Brain pericyte (primary cell): ENCODE results near the gene CWC22.
"Not testable (repeated sequence)": the region's sequence is repeated elsewhere in the genome, so short reads cannot be mapped to it uniquely, and the experiment has no call there.

Experiments used
- DNase-seq: peaks from one replicate; pipeline ENCODE4 v3.0.0-alpha.2; 2012; ENCODE audit warnings: low read depth, low spot score

CWC22 gene

DNA sequence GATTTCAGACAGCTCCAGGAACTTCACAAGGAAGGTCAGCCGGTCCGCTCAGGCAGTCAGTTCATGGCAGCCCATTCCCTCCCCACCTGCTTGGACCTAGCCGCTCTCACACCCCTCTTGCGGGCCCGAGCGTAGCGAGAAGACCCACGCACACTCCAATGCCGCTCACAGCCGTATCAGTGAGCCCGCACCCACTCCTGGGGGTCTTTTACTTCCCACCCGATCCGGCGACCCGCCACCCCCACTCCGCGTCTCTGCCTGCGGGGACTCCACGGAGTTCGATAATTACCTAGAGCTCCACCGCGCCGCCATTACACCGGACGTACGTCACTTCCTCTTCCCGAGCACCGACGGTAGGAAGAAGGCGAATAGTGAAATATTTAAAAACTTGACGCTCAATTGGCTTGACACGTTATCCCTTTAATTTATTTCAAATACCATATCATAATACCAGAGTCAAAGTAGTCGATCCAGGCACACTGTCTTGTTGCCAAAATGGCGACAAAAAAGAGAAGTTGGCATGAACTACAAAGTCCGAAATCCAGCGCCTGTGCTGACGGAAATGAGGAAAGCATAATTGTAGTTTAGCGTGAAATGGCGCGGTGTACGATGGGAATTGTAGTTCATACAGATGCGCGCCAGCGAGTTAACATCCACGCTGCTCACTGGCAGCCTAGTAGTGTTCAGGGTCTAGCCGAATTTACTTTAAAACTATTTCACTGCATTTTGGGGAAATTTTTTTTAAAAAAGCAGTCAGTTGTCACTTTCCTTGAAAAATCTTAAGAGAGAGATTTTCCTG lies at the start of gene CWC22:
TSS of gene CWC22 (minus strand) at position 517 of the 799 bp plus-strand sequence. CDS start 13,956 bp downstream, outside the sequence.
- peak; percentile 71 for DNase-seq

DNA sequence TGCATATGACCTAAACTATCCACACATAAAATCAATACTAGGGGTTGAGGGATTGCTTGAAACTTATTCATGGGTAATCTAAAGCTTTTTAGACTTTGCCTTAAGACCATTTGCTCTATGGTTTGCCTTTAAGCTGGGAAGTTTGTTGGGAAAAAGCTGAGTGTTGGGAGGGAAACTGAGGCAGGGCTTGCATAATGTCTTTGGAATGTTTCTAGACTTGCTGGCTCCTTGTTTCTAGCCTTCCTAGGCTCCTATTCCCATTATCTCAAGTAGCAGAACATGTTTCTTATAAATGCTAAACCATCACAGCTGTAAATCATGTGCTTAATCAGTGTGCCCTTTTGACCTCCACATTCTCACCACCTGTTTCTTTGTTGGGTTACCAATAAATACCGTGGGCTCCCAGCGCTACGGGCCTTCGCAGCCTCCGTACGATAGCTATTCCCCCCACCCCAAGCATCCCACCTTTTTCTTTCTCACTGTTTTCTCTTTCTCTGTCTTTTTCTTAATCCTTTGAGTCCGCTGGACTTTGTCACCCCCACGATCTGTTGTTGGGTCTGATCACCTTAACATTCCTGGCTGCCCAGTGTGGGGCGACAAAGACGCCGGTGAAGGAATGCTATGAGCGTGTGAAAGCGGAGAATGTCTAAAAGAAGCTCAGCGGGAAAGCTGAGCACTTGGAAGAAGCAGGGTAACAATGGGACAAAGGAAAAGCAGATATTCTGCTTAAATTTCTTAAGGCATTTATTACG lies 49.4 kb upstream of the CWC22 start:
- DNase-seq: no peak

- DNase-seq: not testable (repeated sequence)
Observed at GRCh38 chr2:180054576-180054975, 47.5 kb upstream of the CWC22 start.

DNA sequence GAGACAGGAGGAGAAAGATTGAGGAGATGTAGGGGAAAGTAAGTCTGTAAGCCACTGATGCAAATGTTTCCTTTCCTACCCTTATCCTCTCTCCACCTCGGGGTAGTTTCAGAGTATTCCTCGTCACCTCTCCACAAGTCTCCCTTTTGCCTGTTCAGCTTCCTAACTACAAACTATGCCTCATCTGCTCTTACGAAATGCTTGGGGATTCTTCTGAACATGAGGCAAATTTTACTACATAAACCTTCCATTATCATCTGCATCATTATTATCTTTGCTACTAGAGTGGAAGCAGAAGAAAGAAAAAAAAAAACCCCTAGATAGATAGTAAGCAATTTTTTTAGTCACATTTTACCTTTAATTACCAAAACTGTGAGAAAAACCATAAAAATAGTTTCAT lies 43.1 kb upstream of the CWC22 start:
- DNase-seq: no peak

DNA sequence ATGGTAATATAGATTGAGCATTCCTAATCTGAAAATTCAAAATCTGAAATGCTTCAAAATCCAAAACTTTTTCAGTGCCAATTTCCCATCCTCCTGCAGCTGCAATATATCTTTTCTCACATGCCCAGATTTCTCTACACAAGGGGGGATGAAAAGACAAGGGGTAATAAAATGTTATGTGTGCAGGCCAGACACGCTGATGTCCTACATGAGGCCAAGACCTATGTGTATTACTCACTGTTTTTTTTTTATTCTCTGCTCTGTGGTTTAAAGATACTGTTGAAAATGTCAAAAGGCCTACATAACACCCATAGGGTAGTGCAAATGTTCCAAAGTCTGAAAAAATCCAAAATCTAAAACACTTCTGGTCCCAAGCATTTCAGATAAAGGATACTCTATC lies 41.2 kb upstream of the CWC22 start:
- no peak for DNase-seq

DNA sequence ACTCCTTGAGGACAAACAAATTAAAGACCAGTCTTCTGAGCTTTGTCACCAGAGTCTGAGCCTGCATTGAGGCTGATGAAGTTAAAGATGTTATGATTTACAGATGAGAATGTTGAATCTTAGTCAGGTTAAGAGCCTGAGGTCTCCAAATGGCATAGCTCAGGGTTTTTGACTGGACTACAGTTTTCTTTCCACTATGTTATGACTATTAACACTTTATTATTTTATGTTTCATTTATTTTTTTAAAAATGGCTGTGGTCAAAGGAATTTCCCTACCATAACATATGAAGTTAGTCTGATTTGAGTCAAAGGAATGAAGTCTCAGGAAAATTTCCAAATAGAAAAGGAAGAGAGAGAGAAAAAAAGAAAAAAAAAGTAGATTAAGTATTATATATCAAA lies 39.7 kb upstream of the CWC22 start:
- DNase-seq: no peak

DNA sequence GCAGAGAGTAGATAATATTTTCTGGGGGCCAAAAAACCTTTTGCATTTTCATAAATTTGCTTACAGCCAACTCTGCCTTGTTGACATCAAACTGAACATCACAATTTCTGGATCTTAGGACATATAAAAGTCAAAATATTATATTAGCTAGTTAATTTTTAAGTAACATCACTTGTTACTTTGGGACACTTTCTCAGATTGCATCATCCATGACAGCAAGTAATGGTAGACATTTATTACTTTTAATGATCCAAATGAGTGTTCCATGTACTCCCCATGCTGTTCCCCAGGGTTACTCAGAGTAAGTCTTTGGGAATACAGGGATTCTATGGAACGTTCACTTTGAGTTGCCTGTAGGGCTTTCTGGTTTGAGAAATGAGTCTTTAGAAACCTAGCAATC lies 39.1 kb upstream of the CWC22 start:
- DNase-seq: no peak

- peak; percentile 55 for DNase-seq
Observed at GRCh38 chr2:180040146-180040925, 33.2 kb upstream of the CWC22 start.

DNA sequence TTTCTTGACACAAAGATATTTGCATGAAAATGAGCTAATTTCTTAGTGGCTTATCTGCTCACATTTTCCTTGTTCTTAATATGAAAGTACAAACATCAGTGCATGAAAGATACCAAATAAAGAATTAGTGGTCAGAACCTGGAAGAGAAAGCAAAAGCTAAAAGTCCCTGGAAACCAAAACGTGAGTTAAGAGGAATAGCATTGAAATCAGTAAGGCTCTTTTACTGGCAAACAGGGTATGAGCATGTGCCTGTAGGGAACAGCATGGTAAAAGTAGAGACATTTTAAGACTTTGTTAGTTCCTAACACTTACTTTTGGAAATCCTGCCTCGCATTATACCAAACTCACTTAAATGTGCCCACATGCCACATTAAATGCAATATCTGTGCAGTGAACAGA lies 31.9 kb upstream of the CWC22 start:
- no peak for DNase-seq

GRCh38 chr2:180033993-180034894 lies 27.1 kb upstream of the CWC22 start:
- peak; percentile 84 for DNase-seq

DNA sequence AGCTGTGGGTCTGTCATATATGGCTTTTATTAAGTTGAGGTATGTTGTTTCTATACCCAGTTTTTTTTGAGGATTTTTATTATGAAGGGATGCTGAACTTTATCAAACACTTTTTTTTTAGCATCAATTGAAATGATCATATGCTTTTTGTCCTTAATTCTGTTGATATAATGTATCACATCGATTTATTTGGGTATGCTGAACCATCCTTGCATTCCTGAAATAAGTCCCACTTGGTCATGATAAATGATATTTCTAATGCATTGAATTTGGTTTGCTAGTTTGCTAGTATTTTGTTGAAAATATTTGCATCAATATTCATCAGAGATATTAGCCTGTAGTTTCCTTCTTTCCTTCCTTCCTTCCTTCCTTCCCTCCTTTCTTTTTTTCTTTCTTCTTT lies 22.5 kb upstream of the CWC22 start:
- no peak for DNase-seq

- DNase-seq: no peak
Observed at GRCh38 chr2:180021850-180022249, 14.8 kb upstream of the CWC22 start.

GRCh38 chr2:180017784-180018183 lies 10.7 kb upstream of the CWC22 start:
- DNase-seq: peak; percentile 86

DNA sequence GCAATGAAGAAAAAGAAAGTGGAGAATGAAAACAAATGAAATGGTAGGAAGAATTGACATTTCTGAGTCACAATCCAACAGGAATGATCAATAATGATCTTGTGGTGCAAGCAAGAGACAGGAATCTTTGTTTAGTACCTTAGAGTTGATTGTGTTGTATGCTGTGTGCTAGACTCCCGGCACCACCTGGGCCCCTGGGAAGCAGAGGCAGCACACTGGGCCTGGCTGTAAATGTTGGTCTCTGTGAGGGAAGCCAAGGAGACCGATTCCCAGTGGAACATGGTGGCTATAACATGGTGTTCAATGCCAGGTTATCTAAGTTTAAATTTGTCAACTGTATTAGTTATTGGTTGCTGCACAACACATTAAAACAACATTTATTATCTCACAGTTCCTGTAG lies 9.8 kb upstream of the CWC22 start:
- no peak for DNase-seq

GRCh38 chr2:180015951-180016709 lies 9.0 kb upstream of the CWC22 start:
- no peak for DNase-seq

GRCh38 chr2:180012523-180012922 lies 5.4 kb upstream of the CWC22 start:
- DNase-seq: no peak

DNA sequence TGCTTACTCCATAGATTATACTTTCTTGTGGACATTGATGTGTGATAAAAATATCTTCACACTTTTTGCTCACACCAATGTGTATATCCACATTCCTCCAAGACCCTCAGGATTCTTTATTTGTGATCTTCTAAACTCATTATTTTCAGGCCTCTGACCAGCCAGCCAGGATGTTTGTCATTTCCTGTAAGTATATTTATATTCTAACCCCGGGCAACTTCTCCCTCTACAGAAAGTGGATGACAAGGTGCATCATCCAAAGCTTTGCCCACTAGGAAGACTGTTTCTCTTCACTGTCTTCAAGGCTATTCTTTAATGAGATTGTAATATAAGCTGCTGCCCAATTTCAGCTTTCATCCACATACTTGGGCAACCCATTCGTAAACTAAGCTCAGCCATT lies 3.6 kb upstream of the CWC22 start:
- no peak for DNase-seq

- no peak for DNase-seq
Observed at GRCh38 chr2:180006231-180006630, 866 bp downstream of the CWC22 start.

GRCh38 chr2:180005465-180005864 lies 1.6 kb downstream of the CWC22 start:
- DNase-seq: not testable (repeated sequence)

DNA sequence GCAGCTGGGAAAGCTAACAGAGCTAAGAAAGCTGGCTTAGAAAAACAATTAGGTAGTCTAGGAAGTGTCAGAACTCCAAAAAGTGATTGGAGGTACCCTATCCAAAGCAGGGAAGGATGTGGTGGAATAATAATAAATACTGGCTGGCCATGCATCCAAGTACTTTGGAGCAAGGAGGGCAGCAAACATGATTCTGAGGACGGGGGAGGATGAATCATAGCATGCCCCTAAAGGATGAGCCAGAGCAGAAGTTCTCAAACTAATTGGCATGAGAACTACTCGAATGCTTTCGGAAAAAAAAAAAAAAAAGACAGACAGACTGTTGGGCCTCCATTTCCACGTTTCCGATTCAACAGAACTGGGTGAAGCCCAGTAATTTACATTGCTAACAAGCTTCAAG lies 2.4 kb downstream of the CWC22 start:
- DNase-seq: no peak
